ENCODE data around the gene DIS3L. TPM values are rescaled to one million over a fixed set of nuclear protein-coding genes. Genes with fewer than 3 reads are reported as not detected.

The DIS3L gene
- total and polyA plus RNA-seq, 2 experiments from 2014 or later: 27.2 to 39.6 TPM

- DNase-seq (ENCODE audit: low read depth in 1 of 2, low spot score in 1 of 2): no peak
- Histone ChIP-seq H3K9me3 (ENCODE audit: low read depth) (no peaks in the 10 kb centered on the region), H3K4me3 (no peak overlapping the region), H3K4me1 (ENCODE audit: low read depth) (no peaks in the 10 kb centered on the region), H3K36me3 (no peaks in the 10 kb centered on the region), H3K27ac (no peak overlapping the region), H3K27me3 (no peaks in the 10 kb centered on the region)
- TF ChIP-seq, protein P1, sequence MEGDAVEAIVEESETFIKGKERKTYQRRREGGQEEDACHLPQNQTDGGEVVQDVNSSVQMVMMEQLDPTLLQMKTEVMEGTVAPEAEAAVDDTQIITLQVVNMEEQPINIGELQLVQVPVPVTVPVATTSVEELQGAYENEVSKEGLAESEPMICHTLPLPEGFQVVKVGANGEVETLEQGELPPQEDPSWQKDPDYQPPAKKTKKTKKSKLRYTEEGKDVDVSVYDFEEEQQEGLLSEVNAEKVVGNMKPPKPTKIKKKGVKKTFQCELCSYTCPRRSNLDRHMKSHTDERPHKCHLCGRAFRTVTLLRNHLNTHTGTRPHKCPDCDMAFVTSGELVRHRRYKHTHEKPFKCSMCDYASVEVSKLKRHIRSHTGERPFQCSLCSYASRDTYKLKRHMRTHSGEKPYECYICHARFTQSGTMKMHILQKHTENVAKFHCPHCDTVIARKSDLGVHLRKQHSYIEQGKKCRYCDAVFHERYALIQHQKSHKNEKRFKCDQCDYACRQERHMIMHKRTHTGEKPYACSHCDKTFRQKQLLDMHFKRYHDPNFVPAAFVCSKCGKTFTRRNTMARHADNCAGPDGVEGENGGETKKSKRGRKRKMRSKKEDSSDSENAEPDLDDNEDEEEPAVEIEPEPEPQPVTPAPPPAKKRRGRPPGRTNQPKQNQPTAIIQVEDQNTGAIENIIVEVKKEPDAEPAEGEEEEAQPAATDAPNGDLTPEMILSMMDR (IDR thresholded peaks at IDR 0.05; ENCODE audit: low read depth, low read length): no peak
Measured at GRCh38 chr15:66278671-66279070, 14.7 kb upstream of the DIS3L start.

GRCh38 chr15:66284271-66284670 lies 9.1 kb upstream of the DIS3L start:
- Histone ChIP-seq H3K27me3 (no peaks in the 10 kb centered on the region), H3K4me3 (no peak overlapping the region), H3K4me1 (ENCODE audit: low read depth) (peaks cover 3% of the 10 kb centered on the region), H3K9me3 (ENCODE audit: low read depth) (no peaks in the 10 kb centered on the region), H3K36me3 (no peaks in the 10 kb centered on the region), H3K27ac (no peak overlapping the region)
- no peak for DNase-seq (ENCODE audit: low read depth in 1 of 2, low spot score in 1 of 2)
- TF ChIP-seq, protein P1 (IDR thresholded peaks at IDR 0.05; ENCODE audit: low read depth, low read length): no peak

DNA sequence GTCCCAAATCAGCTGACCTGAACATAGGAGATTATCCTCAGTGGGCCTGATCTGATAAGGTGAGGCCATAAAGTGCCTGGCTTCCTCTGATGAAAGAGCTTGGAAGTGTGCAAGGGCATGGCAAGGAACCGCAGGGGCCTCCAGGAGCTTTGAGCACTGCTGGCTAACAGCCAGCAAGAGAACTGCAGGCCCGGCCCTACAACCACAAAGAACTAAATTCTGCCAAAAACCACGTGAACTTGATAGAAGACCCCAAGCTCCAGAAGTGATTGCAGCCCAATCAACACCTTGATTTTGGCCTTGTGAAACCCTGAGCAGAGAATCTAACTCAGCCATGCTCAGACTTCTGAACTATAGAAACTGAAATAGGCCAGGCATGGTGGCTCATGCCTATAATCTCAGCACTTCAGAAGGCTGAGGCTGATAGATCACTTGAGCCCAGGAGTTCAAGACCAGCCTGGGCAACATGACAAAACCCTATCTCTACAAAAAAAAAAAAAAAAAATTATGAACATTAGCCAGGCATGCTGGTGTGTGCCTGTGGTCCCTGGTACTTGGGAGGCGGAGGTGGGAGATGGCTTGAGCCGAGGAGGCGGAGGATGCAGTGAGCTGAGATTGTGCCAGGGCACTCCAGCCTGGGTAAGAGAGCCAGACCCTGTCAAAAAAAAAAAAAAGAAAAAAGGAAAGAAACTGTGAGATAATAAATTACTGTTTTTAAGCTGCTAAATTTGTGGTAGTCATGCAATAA lies 7.7 kb upstream of the DIS3L start:
- TF ChIP-seq, protein P1 (IDR thresholded peaks at IDR 0.05; ENCODE audit: low read depth, low read length): no peak
- Histone ChIP-seq H3K9me3 (ENCODE audit: low read depth) (no peaks in the 10 kb centered on the region), H3K27me3 (no peaks in the 10 kb centered on the region), H3K4me3 (no peak overlapping the region), H3K36me3 (no peaks in the 10 kb centered on the region), H3K27ac (no peak overlapping the region), H3K4me1 (ENCODE audit: low read depth) (peaks cover 3% of the 10 kb centered on the region)
- peak; percentile 19 to 45 for DNase-seq (ENCODE audit: low read depth in 1 of 2, low spot score in 1 of 2)

DNA sequence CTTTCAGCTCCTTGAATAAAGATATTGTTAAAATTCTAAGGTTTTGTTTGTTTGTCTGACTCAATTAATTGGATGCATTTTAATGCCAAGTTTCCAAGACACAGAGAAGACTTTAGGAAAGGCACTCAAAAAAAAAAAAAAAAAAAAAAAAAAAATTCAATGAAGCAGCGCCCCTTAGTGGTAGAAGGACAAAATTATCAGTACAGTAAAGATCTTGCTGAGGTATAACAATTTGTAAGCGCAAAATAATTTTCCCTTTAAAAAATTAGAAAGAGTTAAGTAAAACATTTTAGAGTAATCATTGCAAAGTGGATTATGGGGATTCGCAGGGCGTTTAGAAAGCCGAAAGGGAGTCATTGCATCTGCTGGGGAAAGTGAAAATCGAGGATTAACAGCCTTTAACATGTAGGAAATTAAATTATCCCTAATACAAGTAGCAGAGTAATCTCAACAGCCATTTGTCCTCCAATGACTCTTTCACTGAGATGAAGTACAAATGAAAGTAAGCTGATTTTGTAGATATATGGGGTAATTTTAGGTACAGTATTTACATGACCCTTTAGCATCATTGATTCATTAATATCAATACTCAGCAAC lies 5.8 kb upstream of the DIS3L start:
- peak; percentile 26 to 36 for DNase-seq (ENCODE audit: low read depth in 1 of 2, low spot score in 1 of 2)
- Histone ChIP-seq H3K27me3 (peaks cover 2% of the 10 kb centered on the region), H3K4me3 (no peak overlapping the region)

DNA sequence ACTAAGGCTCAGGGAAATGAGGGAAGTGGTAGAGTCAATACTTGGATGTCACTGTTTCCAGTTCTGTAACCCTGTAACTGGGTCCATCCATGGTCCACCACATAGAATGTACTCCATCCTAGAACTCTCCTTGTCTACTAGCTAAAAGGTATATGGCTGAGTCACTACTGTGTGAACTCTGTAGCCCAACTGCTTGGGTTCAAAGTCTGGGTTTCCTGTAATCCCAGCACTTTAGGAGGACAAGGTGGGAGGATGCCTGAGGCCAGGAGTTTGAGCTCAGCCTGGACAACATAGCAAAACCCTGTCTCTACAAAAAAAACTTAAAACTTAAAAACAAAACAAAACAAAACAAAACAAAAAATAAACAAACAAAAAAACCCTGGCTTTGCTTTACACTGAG lies 5.3 kb upstream of the DIS3L start:
- TF ChIP-seq, protein P1 (IDR thresholded peaks at IDR 0.05; ENCODE audit: low read depth, low read length): no peak
- no peak for DNase-seq (ENCODE audit: low read depth in 1 of 2, low spot score in 1 of 2)
- no peaks in the 10 kb centered on the region for H3K36me3 ChIP-seq

More for the DNA sequence above, 5.8 kb upstream of the DIS3L start:
- Histone ChIP-seq H3K9me3 (ENCODE audit: low read depth) (no peaks in the 10 kb centered on the region), H3K36me3 (no peaks in the 10 kb centered on the region), H3K4me1 (ENCODE audit: low read depth) (peaks cover 5% of the 10 kb centered on the region), H3K27ac (no peak overlapping the region)
- TF ChIP-seq, protein P1 (IDR thresholded peaks at IDR 0.05; ENCODE audit: low read depth, low read length): peak; percentile 47

More for the DNA sequence above, 5.3 kb upstream of the DIS3L start:
- Histone ChIP-seq H3K4me3 (no peak overlapping the region), H3K9me3 (ENCODE audit: low read depth) (no peaks in the 10 kb centered on the region), H3K27ac (no peak overlapping the region), H3K4me1 (ENCODE audit: low read depth) (peaks cover 9% of the 10 kb centered on the region), H3K27me3 (peaks cover 2% of the 10 kb centered on the region)

Data from cardiac muscle cell (in vitro differentiated cells and primary cell).